Measurements from ENCODE around the gene MYRIP.

GRCh38 chr3:39869890-39870289 lies 60.5 kb downstream of the MYRIP start:
- no peak for TF ChIP-seq CTCF (IDR thresholded peaks at IDR 0.05)
- no peak for TF ChIP-seq POLR2A (IDR thresholded peaks at IDR 0.05)

Measured in adrenal gland (tissue), 5 donors.